Activated CD4-positive, alpha-beta T cell treated with anti-CD3 and anti-CD28 coated beads, Interleukin-2, amount 10 ng/mL, durations not matched to agents 7 days and 5 days (primary cell): Measurements from ENCODE around the gene INSIG1. TPM values are rescaled to one million over a fixed set of nuclear protein-coding genes. Genes with fewer than 3 reads are reported as not detected.

Experiments used
- CTCF ChIA-PET: fragments of 350-600 bp; sonication (Branson Sonifier 250); formaldehyde crosslinking; loops from one replicate; lab custom pipeline; 2021; ENCODE audit warnings: antibody characterized with exemption; lab: Charles Lee
- POLR2A ChIA-PET: fragments of 350-600 bp; sonication (Branson Sonifier 250); formaldehyde crosslinking; loops from one replicate; lab custom pipeline; 2021; ENCODE audit warnings: antibody characterized with exemption; lab: Charles Lee
- DNase-seq: peaks from one replicate; pipeline ENCODE4 v3.0.0-alpha.2; 2020
- H3K27ac Mint-ChIP-seq: one replicate; pipeline ENCODE4 v1.8.0; 2021; ENCODE audit warnings: mild to moderate bottlenecking, moderate library complexity, mixed read lengths
- H3K27me3 Mint-ChIP-seq: one replicate; pipeline ENCODE4 v1.8.0; 2021; ENCODE audit warnings: mixed read lengths
- H3K36me3 Mint-ChIP-seq: one replicate; pipeline ENCODE4 v1.8.0; 2021; ENCODE audit warnings: low read depth, mixed read lengths
- H3K4me1 Mint-ChIP-seq: one replicate; pipeline ENCODE4 v1.8.0; 2021; ENCODE audit warnings: mixed read lengths
- H3K4me3 Mint-ChIP-seq: one replicate; pipeline ENCODE4 v1.8.0; 2021; ENCODE audit warnings: mild to moderate bottlenecking, moderate library complexity, mixed read lengths
- H3K9me3 Mint-ChIP-seq: one replicate; pipeline ENCODE4 v1.8.0; 2021; ENCODE audit warnings: mixed read lengths
- total RNA-seq, 2 experiments: library from RNA; stranded (reverse); gene quantifications; one replicate each; pipeline ENCODE4 v1.2.3, GENCODE V29; 2021

INSIG1 gene
- total RNA-seq, 2 experiments from 2014 or later = 69.3 to 71.2 TPM

GRCh38 chr7:155259866-155260497, 37.7 kb upstream of the INSIG1 start:
- Mint-ChIP-seq H3K4me1 (no peaks in the 10 kb centered on the region), H3K36me3 (no peaks in the 10 kb centered on the region), H3K27me3 (peaks cover 3% of the 10 kb centered on the region), H3K27ac (no peak overlapping the region), H3K9me3 (no peaks in the 10 kb centered on the region), H3K4me3 (no peak overlapping the region)
- no peak for DNase-seq
- POLR2A ChIA-PET = no interaction called here
- CTCF ChIA-PET = interaction anchor here (1.2 kb wide), 1 partner anchor 23 kb away, joined by 3 read pairs; no protein-coding TSS in a partner anchor

DNA sequence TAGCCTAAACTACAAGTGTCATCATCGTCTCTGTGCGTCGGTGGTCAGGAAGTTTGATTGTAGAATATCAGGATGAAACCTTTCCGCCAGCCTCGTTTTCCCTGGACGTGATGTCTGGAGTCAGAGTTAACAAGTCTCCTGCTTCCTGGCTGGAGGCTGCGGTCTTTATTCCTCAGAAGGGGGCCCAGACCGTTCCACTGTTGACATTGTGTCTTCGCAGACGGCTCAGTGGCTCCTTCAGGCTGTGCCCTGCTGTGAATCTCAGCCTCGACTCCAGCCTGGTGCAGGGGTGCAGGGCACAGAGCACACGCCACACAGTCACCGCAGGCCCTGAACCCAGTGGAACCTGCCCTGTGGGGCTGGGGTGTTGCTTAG, 37.2 kb upstream of the INSIG1 start:
- H3K36me3 Mint-ChIP-seq = no peaks in the 10 kb centered on the region
- CTCF ChIA-PET = no interaction called here
- no peak overlapping the region for H3K27ac Mint-ChIP-seq
- peaks cover 3% of the 10 kb centered on the region for H3K27me3 Mint-ChIP-seq
- no peaks in the 10 kb centered on the region for H3K9me3 Mint-ChIP-seq
- no peaks in the 10 kb centered on the region for H3K4me1 Mint-ChIP-seq
- DNase-seq = no peak
- H3K4me3 Mint-ChIP-seq = no peak overlapping the region
- POLR2A ChIA-PET = no interaction called here

DNA sequence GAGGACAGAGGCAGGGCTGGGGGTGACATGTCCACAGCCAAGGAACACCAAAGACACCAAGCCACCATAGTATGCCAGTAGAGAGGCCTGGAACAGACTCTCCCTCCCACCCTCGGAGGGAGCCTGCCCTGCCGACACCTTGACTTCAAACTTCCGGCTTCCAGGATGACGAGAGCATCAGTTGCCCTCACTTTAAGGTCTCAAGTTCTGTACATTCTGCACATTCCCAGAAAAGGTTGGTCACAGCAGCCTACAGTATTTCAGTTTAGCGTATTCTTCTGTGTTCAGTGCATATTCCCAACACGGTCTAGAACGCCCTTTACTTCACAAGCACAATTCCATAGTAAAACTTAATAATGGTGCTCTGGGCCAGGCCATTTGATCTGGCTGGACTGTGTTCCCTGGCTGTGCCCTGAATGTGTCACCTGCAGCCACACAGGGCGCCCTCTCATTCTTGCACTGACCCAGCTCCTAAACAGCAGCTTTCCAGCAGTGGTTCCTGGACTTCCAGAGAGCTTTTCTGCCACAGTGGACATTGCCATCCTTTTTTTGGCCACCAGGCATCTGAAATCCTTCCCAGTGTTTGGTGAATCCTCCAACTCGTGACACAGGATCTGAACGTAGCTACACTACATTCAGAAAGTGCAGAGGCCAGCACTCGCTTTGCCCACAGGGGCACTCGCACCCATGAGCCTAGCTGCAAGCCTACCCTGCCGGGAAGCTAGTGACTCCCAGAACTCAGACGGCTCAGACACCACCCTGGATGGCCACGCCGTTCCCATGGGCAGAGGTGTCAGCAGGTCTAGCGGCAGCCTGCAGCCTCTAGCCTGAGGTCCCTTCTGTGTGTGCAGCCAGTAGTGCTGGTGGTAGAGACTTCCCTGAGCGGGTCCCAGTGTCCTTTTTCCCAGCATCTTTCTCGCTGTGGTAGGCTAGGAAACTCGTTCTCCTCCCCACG, 36.4 kb upstream of the INSIG1 start:
- no peaks in the 10 kb centered on the region for H3K9me3 Mint-ChIP-seq
- POLR2A ChIA-PET = no interaction called here
- peaks cover 3% of the 10 kb centered on the region for H3K27me3 Mint-ChIP-seq
- H3K4me3 Mint-ChIP-seq = no peak overlapping the region
- CTCF ChIA-PET = interaction anchor here (0.8 kb wide), 1 partner anchor 67 kb away, joined by 3 read pairs; no protein-coding TSS in a partner anchor
- no peaks in the 10 kb centered on the region for H3K4me1 Mint-ChIP-seq
- no peaks in the 10 kb centered on the region for H3K36me3 Mint-ChIP-seq
- no peak for DNase-seq
- no peak overlapping the region for H3K27ac Mint-ChIP-seq

DNA sequence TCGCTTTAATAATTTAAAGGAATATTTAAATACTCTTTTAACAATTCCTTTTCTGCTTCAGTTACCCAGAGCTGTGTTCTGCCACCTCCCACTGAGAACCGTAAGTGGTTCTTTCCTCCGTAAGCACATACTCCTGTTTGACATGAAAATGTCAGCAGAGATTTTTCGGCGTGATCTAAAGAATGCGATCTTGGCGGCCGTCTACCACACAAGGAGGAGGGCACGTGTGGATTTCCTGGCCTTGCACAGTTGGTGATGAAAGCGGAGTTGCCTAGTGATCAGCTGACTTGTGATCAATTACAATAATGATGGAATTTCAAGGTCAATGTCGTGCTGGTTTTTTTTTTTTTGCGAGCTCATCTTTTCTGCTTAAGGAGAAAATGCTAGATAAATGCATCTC, 35.6 kb upstream of the INSIG1 start:
- no peak overlapping the region for H3K27ac Mint-ChIP-seq
- ChIA-PET POLR2A (no interaction called here), CTCF (interaction anchor here (0.8 kb wide), 1 partner anchor 68 kb away, joined by 3 read pairs; no protein-coding TSS in a partner anchor)

DNA sequence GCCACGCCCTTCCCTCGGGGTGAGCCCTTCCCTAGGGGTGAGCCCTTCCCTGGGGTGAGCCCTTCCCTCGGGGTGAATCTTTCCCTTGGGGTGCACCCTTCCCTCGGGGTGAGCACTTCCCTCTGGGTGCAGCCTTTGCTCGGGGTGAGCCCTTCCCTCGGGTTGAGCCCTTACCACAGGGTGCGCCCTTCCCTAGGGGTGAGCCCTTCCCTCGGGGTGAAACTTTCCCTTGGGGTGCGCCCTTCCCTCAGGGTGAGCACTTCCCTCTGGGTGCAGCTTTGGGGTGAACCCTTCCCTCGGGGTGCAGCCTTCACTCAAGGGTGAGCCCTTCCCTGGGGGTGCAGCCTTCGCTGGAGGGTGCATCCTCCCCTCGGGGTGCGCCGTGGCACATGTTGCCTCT, 34.6 kb upstream of the INSIG1 start:
- Mint-ChIP-seq H3K36me3 (no peaks in the 10 kb centered on the region), H3K4me1 (no peaks in the 10 kb centered on the region)

More for the DNA sequence above, 35.6 kb upstream of the INSIG1 start:
- no peak for DNase-seq
- Mint-ChIP-seq H3K9me3 (no peaks in the 10 kb centered on the region), H3K36me3 (no peaks in the 10 kb centered on the region), H3K27me3 (peaks cover 3% of the 10 kb centered on the region), H3K4me1 (no peaks in the 10 kb centered on the region), H3K4me3 (no peak overlapping the region)

GRCh38 chr7:155263581-155264143, 34.0 kb upstream of the INSIG1 start:
- Mint-ChIP-seq H3K27ac (no peak overlapping the region), H3K27me3 (peaks cover 3% of the 10 kb centered on the region), H3K36me3 (no peaks in the 10 kb centered on the region), H3K9me3 (no peaks in the 10 kb centered on the region), H3K4me3 (no peak overlapping the region), H3K4me1 (no peaks in the 10 kb centered on the region)
- no peak for DNase-seq
- POLR2A ChIA-PET = no interaction called here
- CTCF ChIA-PET = no interaction called here

More for the DNA sequence above, 34.6 kb upstream of the INSIG1 start:
- Mint-ChIP-seq H3K27ac (no peak overlapping the region), H3K9me3 (no peaks in the 10 kb centered on the region), H3K27me3 (peaks cover 3% of the 10 kb centered on the region), H3K4me3 (no peak overlapping the region)
- ChIA-PET CTCF (no interaction called here), POLR2A (no interaction called here)
- DNase-seq = no peak

- POLR2A ChIA-PET = no interaction called here
These were observed 32.5 kb upstream of the INSIG1 start for GRCh38 chr7:155265144-155265543.

DNA sequence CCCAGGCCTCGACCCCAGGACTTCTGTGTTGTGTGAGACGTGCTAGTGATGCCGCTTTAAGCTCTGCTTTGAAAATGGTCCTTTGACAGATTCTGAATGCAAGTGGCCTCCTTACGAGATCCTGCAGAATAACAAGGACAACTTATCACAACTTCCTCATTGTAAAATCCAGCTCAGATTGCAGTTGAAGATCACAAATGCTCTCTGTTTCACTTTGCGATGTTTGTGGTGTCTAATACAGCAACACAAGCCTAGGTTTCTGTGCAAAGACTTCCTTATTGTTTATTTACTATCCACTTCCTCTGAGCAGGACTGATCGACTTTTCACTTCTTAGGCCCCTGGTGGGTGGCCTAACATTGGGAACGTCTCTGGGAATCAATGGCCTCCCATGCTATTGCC, 31.7 kb upstream of the INSIG1 start:
- CTCF ChIA-PET = no interaction called here
- H3K4me3 Mint-ChIP-seq = no peak overlapping the region
- H3K27me3 Mint-ChIP-seq = peaks cover 1% of the 10 kb centered on the region
- H3K27ac Mint-ChIP-seq = no peak overlapping the region
- no peaks in the 10 kb centered on the region for H3K9me3 Mint-ChIP-seq
- H3K36me3 Mint-ChIP-seq = no peaks in the 10 kb centered on the region
- POLR2A ChIA-PET = no interaction called here
- peaks cover 8% of the 10 kb centered on the region for H3K4me1 Mint-ChIP-seq
- no peak for DNase-seq

More at GRCh38 chr7:155265144-155265543, 32.5 kb upstream of the INSIG1 start:
- Mint-ChIP-seq H3K4me3 (no peak overlapping the region), H3K36me3 (no peaks in the 10 kb centered on the region), H3K9me3 (no peaks in the 10 kb centered on the region), H3K27me3 (peaks cover 3% of the 10 kb centered on the region), H3K27ac (no peak overlapping the region), H3K4me1 (no peaks in the 10 kb centered on the region)
- CTCF ChIA-PET = no interaction called here
- no peak for DNase-seq

DNA sequence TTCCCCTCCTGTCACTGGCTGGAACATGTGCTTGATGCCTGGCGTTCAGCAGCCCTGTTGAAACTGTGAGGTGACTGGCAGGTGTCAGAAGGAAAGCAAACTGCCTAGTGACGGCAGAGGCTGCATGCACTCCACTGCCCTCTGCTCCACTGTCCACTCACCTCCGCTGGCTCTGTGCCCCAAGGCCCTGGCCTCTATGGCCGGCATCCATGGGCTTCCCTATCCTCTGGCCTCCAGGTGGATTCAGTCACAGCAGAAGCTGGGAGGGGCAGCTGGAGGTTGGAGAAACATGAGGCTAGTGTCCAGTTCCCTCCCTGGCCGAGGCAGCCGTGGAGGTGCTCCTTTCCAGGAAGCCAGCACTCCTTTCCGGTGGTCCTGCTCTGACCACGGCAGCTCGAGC, 31.2 kb upstream of the INSIG1 start:
- Mint-ChIP-seq H3K36me3 (no peaks in the 10 kb centered on the region), H3K27ac (no peak overlapping the region), H3K4me3 (no peak overlapping the region), H3K4me1 (peaks cover 9% of the 10 kb centered on the region), H3K9me3 (no peaks in the 10 kb centered on the region), H3K27me3 (no peaks in the 10 kb centered on the region)
- ChIA-PET CTCF (no interaction called here), POLR2A (no interaction called here)
- no peak for DNase-seq

DNA sequence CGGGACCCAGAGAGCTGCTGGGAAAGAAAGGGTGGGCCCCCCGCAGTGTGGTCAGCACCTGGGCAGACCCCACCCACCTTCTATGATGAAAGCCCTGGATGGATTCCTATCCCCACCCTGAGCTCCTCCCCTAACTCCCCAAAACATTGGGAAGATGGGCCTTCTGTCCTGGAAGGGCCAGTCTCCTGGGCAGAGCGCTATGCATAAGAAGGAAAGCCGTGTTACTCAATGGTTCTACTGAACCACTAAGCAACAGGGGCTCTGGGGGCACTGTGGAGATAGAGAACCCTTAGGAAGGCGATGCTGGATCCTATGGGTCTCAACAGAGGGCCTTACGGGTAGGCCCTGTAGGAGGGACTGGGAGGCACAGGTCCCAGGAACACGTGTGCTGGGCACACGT, 30.7 kb upstream of the INSIG1 start:
- ChIA-PET POLR2A (no interaction called here), CTCF (interaction anchor here (1.2 kb wide), 1 partner anchor 12 kb away, joined by 4 read pairs; no protein-coding TSS in a partner anchor)
- DNase-seq = no peak
- Mint-ChIP-seq H3K27ac (no peak overlapping the region), H3K9me3 (no peaks in the 10 kb centered on the region), H3K27me3 (no peaks in the 10 kb centered on the region), H3K36me3 (no peaks in the 10 kb centered on the region), H3K4me3 (no peak overlapping the region), H3K4me1 (peaks cover 9% of the 10 kb centered on the region)

- POLR2A ChIA-PET = no interaction called here
- Mint-ChIP-seq H3K36me3 (no peaks in the 10 kb centered on the region), H3K4me1 (peaks cover 9% of the 10 kb centered on the region), H3K27ac (no peak overlapping the region), H3K27me3 (no peaks in the 10 kb centered on the region), H3K9me3 (no peaks in the 10 kb centered on the region), H3K4me3 (no peak overlapping the region)
- CTCF ChIA-PET = interaction anchor here (1.2 kb wide), 1 partner anchor 11 kb away, joined by 4 read pairs; no protein-coding TSS in a partner anchor
- no peak for DNase-seq
These were observed 30.2 kb upstream of the INSIG1 start for GRCh38 chr7:155267436-155267835.

DNA sequence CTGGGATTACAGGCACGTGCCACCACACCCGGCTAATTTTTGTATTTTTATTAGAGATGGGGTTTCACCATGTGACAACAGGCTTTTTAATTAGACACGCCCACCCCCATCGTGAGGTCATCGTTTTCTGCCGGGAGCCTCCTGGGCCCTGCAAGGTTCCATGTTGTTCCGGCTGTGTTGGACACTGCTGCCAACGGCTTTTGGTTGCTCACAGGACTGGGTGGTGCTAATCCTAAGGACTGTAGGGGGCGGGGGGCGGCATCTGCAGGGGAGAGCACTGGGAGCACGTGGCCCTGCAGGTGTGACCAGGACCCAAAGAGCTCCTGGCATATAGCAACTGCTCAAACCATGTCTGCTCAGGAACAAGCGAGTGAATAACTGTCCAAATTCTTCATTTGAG, 29.5 kb upstream of the INSIG1 start:
- no peaks in the 10 kb centered on the region for H3K36me3 Mint-ChIP-seq
- ChIA-PET CTCF (interaction anchor here (1.2 kb wide), 1 partner anchor 10 kb away, joined by 4 read pairs; no protein-coding TSS in a partner anchor), POLR2A (no interaction called here)
- H3K9me3 Mint-ChIP-seq = no peaks in the 10 kb centered on the region
- no peak for DNase-seq
- no peak overlapping the region for H3K4me3 Mint-ChIP-seq
- no peak overlapping the region for H3K27ac Mint-ChIP-seq
- no peaks in the 10 kb centered on the region for H3K27me3 Mint-ChIP-seq
- peaks cover 9% of the 10 kb centered on the region for H3K4me1 Mint-ChIP-seq
